ENCODE results near the gene CPEB4. TPM values are rescaled to one million over a fixed set of nuclear protein-coding genes. Genes with fewer than 3 reads are reported as not detected.

The CPEB4 gene
- total and polyA plus RNA-seq, 2 donors (not counting 3 experiments of a cell fraction or from before 2014, with no cell fraction given) = 11.3 to 16.4 TPM

DNA sequence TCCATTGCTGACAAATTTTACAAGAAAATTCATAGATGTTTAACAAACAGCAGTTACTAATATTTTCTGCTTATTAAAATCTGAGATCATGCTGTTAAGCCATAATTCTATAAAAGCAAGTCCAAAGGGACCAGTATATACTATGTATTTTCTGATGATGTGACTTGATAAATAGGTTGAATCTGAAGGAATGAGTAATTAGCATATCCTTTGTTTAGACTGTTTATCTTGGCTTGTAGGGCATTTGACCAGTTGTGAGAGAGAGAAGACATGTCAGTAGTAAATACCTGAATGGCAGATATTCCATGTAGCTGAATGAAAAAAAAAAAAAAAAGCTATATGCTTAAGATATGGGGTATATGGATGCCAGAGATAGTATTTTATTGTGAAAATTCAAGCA, 14.6 kb downstream of the CPEB4 start:
- H2AFZ ChIP-seq (ENCODE audit: low read depth, low read length) = no peak overlapping the region
- peak overlapping the region; percentile 38 for H3K4me2 ChIP-seq (ENCODE audit: insufficient read depth, low read length)
- FAIRE-seq = no peak
- ChIA-PET CTCF (interaction anchor here (1.5 to 3.6 kb wide), 4 partner anchors 12 to 138 kb away, joined by 4 to 30 read pairs (median 6); partner anchors contain the start of gene CPEB4), POLR2A (interaction anchor here (1.0 kb wide), 1 partner anchor 15 kb away, joined by 3 read pairs; the partner anchor contains the start of gene CPEB4)
- H3K4me1 ChIP-seq (ENCODE audit: control insufficient read depth, extremely low read depth, insufficient read depth, low read length) = peaks cover 14% of the 10 kb centered on the region
- H3K79me2 ChIP-seq (ENCODE audit: control insufficient read depth, insufficient read depth, low read length) = peaks cover 34% of the 10 kb centered on the region
- dilution Hi-C loops (cut with MboI; ENCODE audit: extremely low pct_ligation_motif_present, low sequenced_read_pairs) (no loop called here), intact Hi-C loops (cut with micrococcal nuclease) (no loop called here)
- no peak for TF ChIP-seq GATA2 (IDR thresholded peaks at IDR 0.05; ENCODE audit: insufficient read depth, insufficient read length, low read depth, low read length)
- no peak for TF ChIP-seq POLR2A (IDR thresholded peaks at IDR 0.05; ENCODE audit: low read depth, low read length)
- no peak for TF ChIP-seq EZH2 (IDR thresholded peaks at IDR 0.05; ENCODE audit: borderline replicate concordance, low read depth, low read length, severe bottlenecking)
- no peak for TF ChIP-seq FOS (IDR thresholded peaks at IDR 0.05; ENCODE audit: borderline replicate concordance, insufficient read depth, low read length)
- H3K9me1 ChIP-seq (replicated peaks; ENCODE audit: control insufficient read depth, extremely low read depth, insufficient read depth, low read length) = no peaks in the 10 kb centered on the region
- H3K9ac ChIP-seq (replicated peaks; ENCODE audit: extremely low read depth, insufficient read depth, low read length) = no peak overlapping the region
- peak; percentile 74 for DNase-seq (ENCODE audit: low read depth, low spot score)
- H3K9me3 ChIP-seq (replicated peaks; ENCODE audit: control insufficient read depth, insufficient read depth, low read length) = no peaks in the 10 kb centered on the region
- no peaks in the 10 kb centered on the region for H3K36me3 ChIP-seq (ENCODE audit: control insufficient read depth in 2 of 2, extremely low read depth in 1 of 2, insufficient read depth in 2 of 2, low read length in 2 of 2)
- no peak overlapping the region for H3K4me3 ChIP-seq (replicated peaks in 1 of 3; ENCODE audit: insufficient read depth in 1 of 3, low read depth in 1 of 3, low read length in 3 of 3)
- no peak overlapping the region for H3K27ac ChIP-seq (ENCODE audit: insufficient read depth, low read depth, low read length)
- H4K20me1 ChIP-seq (replicated peaks; ENCODE audit: control insufficient read depth, extremely low read depth, insufficient read depth, low read length) = no peaks in the 10 kb centered on the region
- H3K27me3 ChIP-seq (ENCODE audit: control insufficient read depth in 2 of 2, insufficient read depth in 2 of 2, low read length in 2 of 2) = no peaks in the 10 kb centered on the region
- BruUV-seq (replicated peaks) = no TSS peak

DNA sequence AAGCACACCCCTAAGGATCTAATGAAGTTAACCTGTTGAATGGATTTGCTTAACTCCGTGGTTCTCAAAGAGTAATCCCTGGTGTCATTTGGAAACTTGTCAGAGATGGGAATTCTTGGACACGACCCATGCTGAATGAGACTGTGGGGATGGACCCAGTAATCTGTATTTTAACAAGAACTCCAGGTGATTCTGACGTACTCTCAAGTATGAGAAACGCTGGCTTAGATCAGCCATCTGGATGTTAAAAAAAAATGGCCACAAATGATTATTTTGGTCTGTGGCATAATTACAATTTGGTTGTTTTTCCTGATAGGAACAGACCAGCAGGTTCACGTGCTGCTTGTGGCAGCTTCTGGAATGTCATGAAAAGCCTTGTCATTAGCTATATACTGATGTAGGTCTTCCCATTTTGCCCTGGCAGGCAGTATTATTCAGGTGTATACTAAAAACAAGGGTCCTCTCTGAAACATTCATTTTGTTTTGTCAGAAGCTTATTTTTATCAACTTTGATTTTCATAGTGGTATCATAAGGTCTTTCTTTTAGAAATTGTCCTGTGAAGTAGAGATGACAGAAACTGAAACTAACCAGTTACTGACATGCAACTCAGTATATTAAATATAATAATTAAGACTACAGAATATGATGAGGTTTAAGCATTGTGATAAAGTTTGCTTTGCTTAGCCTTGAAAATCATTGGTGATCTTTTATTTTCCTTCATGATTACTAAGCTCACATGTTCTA, 15.4 kb downstream of the CPEB4 start:
- Histone ChIP-seq H3K27me3 (ENCODE audit: control insufficient read depth in 2 of 2, insufficient read depth in 2 of 2, low read length in 2 of 2) (no peaks in the 10 kb centered on the region), H3K9me3 (replicated peaks; ENCODE audit: control insufficient read depth, insufficient read depth, low read length) (no peaks in the 10 kb centered on the region), H3K27ac (ENCODE audit: insufficient read depth, low read depth, low read length) (no peak overlapping the region), H3K79me2 (ENCODE audit: control insufficient read depth, insufficient read depth, low read length) (peaks cover 36% of the 10 kb centered on the region), H3K4me3 (replicated peaks in 1 of 3; ENCODE audit: insufficient read depth in 1 of 3, low read depth in 1 of 3, low read length in 3 of 3) (no peak overlapping the region), H3K4me1 (ENCODE audit: control insufficient read depth, extremely low read depth, insufficient read depth, low read length) (peaks cover 14% of the 10 kb centered on the region), H3K9ac (replicated peaks; ENCODE audit: extremely low read depth, insufficient read depth, low read length) (no peak overlapping the region), H3K36me3 (ENCODE audit: control insufficient read depth in 2 of 2, extremely low read depth in 1 of 2, insufficient read depth in 2 of 2, low read length in 2 of 2) (no peaks in the 10 kb centered on the region), H4K20me1 (replicated peaks; ENCODE audit: control insufficient read depth, extremely low read depth, insufficient read depth, low read length) (no peaks in the 10 kb centered on the region), H3K9me1 (replicated peaks; ENCODE audit: control insufficient read depth, extremely low read depth, insufficient read depth, low read length) (no peaks in the 10 kb centered on the region), H2AFZ (ENCODE audit: low read depth, low read length) (no peak overlapping the region), H3K4me2 (ENCODE audit: insufficient read depth, low read length) (peak overlapping the region; percentile 38)
- dilution Hi-C loops (cut with MboI; ENCODE audit: extremely low pct_ligation_motif_present, low sequenced_read_pairs) = no loop called here
- FAIRE-seq = no peak
- no peak for TF ChIP-seq FOS (IDR thresholded peaks at IDR 0.05; ENCODE audit: borderline replicate concordance, insufficient read depth, low read length)
- TF ChIP-seq POLR2AphosphoS5 (IDR thresholded peaks at IDR 0.05; ENCODE audit: insufficient read depth, low read depth, low read length) = no peak
- TF ChIP-seq, protein P1, sequence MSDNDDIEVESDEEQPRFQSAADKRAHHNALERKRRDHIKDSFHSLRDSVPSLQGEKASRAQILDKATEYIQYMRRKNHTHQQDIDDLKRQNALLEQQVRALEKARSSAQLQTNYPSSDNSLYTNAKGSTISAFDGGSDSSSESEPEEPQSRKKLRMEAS (IDR thresholded peaks at IDR 0.05; ENCODE audit: insufficient read depth, insufficient read length) = no peak
- TF ChIP-seq GATA2 (IDR thresholded peaks at IDR 0.05; ENCODE audit: insufficient read depth, insufficient read length, low read depth, low read length) = no peak
- no peak for TF ChIP-seq JUN (IDR thresholded peaks at IDR 0.05; ENCODE audit: borderline replicate concordance, insufficient read depth, insufficient read length, low read depth)
- TF ChIP-seq MYC (IDR thresholded peaks at IDR 0.05; ENCODE audit: low read depth, low read length) = no peak
- TF ChIP-seq POLR2A (IDR thresholded peaks at IDR 0.05; ENCODE audit: low read depth, low read length) = no peak
- no peak for TF ChIP-seq EZH2 (IDR thresholded peaks at IDR 0.05; ENCODE audit: borderline replicate concordance, low read depth, low read length, severe bottlenecking)
- TF ChIP-seq, protein P2, sequence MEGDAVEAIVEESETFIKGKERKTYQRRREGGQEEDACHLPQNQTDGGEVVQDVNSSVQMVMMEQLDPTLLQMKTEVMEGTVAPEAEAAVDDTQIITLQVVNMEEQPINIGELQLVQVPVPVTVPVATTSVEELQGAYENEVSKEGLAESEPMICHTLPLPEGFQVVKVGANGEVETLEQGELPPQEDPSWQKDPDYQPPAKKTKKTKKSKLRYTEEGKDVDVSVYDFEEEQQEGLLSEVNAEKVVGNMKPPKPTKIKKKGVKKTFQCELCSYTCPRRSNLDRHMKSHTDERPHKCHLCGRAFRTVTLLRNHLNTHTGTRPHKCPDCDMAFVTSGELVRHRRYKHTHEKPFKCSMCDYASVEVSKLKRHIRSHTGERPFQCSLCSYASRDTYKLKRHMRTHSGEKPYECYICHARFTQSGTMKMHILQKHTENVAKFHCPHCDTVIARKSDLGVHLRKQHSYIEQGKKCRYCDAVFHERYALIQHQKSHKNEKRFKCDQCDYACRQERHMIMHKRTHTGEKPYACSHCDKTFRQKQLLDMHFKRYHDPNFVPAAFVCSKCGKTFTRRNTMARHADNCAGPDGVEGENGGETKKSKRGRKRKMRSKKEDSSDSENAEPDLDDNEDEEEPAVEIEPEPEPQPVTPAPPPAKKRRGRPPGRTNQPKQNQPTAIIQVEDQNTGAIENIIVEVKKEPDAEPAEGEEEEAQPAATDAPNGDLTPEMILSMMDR (IDR thresholded peaks at IDR 0.05; ENCODE audit: extremely low read depth in 1 of 2, insufficient read depth in 1 of 2, low read depth in 1 of 2, low read length in 2 of 2) = no peak
- no TSS peak for BruUV-seq (replicated peaks)
- ChIA-PET POLR2A (no interaction called here), CTCF (interaction anchor here (1.0 to 3.6 kb wide), 6 partner anchors 10 to 139 kb away, joined by 3 to 30 read pairs (median 4); no protein-coding TSS in a partner anchor)
- intact Hi-C loops (cut with micrococcal nuclease) = no loop called here
- DNase-seq (ENCODE audit: low read depth, low spot score) = no peak

Data from endothelial cell of umbilical vein (primary cell).